CD4-positive, alpha-beta T cell treated with Interleukin-17A for 4 hours (primary cell): ENCODE results near the gene DNAH7.
A peak's percentile ranks its signal among the peaks of the same experiment; 100 is the strongest.

Source experiments
- DNase-seq: peaks from one replicate; pipeline ENCODE4 v3.0.0-alpha.2; 2020; ENCODE audit warnings: mixed read lengths

The DNAH7 gene

GRCh38 chr2:195857132-195857531 lies 211.5 kb downstream of the DNAH7 start:
- no peak for DNase-seq

- DNase-seq = no peak
Observed at GRCh38 chr2:195850764-195851163, 217.9 kb downstream of the DNAH7 start.

GRCh38 chr2:195848119-195848899 lies 220.3 kb downstream of the DNAH7 start:
- peak; percentile 6 for DNase-seq

- no peak for DNase-seq
Observed at GRCh38 chr2:195842932-195843331, 225.7 kb downstream of the DNAH7 start.

- no peak for DNase-seq
Observed at GRCh38 chr2:195838002-195838401, 230.6 kb downstream of the DNAH7 start.

GRCh38 chr2:195836002-195836401 lies 232.6 kb downstream of the DNAH7 start:
- no peak for DNase-seq

GRCh38 chr2:195834836-195835235 lies 233.8 kb downstream of the DNAH7 start:
- DNase-seq = no peak

- DNase-seq = no peak
Observed at GRCh38 chr2:195830968-195831950, 237.4 kb downstream of the DNAH7 start.

- no peak for DNase-seq
Observed at GRCh38 chr2:195824478-195824877, 244.2 kb downstream of the DNAH7 start.

GRCh38 chr2:195823206-195823605 lies 245.4 kb downstream of the DNAH7 start:
- DNase-seq = no peak

GRCh38 chr2:195821566-195821932 lies 247.1 kb downstream of the DNAH7 start:
- DNase-seq = no peak

- no peak for DNase-seq
Observed at GRCh38 chr2:195820867-195821565, 247.6 kb downstream of the DNAH7 start.

- no peak for DNase-seq
Observed at GRCh38 chr2:195820373-195820772, 248.3 kb downstream of the DNAH7 start.

GRCh38 chr2:195819276-195819675 lies 249.4 kb downstream of the DNAH7 start:
- DNase-seq = no peak

- no peak for DNase-seq
Observed at GRCh38 chr2:195818526-195818925, 250.1 kb downstream of the DNAH7 start.

GRCh38 chr2:195818106-195818505 lies 250.5 kb downstream of the DNAH7 start:
- DNase-seq = no peak

GRCh38 chr2:195815083-195815482 lies 253.6 kb downstream of the DNAH7 start:
- no peak for DNase-seq

- no peak for DNase-seq
Observed at GRCh38 chr2:195813421-195813820, 255.2 kb downstream of the DNAH7 start.

- DNase-seq = no peak
Observed at GRCh38 chr2:195810340-195811098, 258.1 kb downstream of the DNAH7 start.

GRCh38 chr2:195808189-195808588 lies 260.4 kb downstream of the DNAH7 start:
- DNase-seq = no peak

- no peak for DNase-seq
Observed at GRCh38 chr2:195805283-195805976, 263.2 kb downstream of the DNAH7 start.

GRCh38 chr2:195795879-195796278 lies 272.8 kb downstream of the DNAH7 start:
- no peak for DNase-seq
